GM12872 (cell line): ENCODE measurements around the gene SLK.

Experiments used
- CTCF ChIP-seq: IDR thresholded peaks from 3 replicates; pipeline ENCODE4 v1.5.1; 2011; ENCODE audit warnings: low read depth, mild to moderate bottlenecking, low read length, moderate library complexity; ENCODE audit not compliant: insufficient read depth

Gene SLK

GRCh38 chr10:104038537-104038936 is 71.6 kb downstream of the SLK start:
- TF ChIP-seq CTCF = no peak

- no peak for TF ChIP-seq CTCF
These were observed 72.2 kb downstream of the SLK start for GRCh38 chr10:104038958-104039752.

GRCh38 chr10:104040382-104040781 is 73.4 kb downstream of the SLK start:
- TF ChIP-seq CTCF = no peak

GRCh38 chr10:104040862-104041789 is 74.2 kb downstream of the SLK start:
- TF ChIP-seq CTCF = no peak

GRCh38 chr10:104041891-104042535 is 75.1 kb downstream of the SLK start:
- TF ChIP-seq CTCF = no peak

- no peak for TF ChIP-seq CTCF
These were observed 76.4 kb downstream of the SLK start for GRCh38 chr10:104043185-104043830.
